Measurements from ENCODE around the gene PRLH.
"Not testable (repeated sequence)": the region's sequence is repeated elsewhere in the genome, so short reads cannot be mapped to it uniquely, and the experiment has no call there.

PRLH gene

DNA sequence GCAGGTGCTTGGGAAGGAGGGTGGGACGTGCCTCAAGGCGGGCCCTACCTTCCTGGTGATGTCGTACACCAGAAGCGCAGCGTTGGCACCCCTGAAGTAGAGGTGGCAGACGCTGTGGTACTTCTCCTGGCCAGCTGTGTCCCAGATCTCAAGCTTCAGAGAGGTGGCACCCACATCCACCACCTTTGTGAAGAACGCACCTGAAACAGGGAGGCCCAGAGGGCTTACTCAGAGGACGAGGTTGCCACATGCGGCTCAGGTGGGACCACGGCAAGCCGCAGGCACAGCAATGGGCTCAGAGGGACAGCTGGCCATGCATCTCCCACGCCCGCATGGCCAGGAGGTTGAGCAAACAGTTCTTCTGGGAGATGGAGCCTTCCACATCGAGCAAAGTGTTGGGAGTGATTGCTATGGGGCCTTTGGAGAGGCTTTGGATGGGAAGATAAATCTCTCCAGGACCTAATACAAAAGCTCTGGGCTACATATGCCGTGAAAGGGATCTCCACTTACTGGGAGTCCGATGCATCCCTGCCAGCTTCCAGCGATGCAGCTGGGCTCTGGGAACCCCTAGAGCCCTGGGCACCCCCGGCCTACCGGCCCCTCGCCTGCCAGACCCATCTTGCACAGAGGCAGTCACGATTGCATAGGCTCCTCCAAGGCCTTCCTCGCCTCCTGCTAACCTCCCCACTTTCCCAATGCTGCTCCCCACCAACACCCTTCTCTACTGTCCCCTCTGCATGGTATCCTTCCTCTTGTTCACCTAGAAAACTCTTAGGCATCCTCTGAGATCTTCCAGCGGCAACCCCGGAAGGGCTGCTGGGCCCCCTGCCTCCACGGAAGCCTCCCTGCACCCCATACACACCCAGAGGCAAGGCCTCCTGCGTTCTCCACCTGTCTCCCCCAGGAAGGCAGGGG, 11.8 kb downstream of the PRLH start:
- no peak overlapping the region for H3K27ac ChIP-seq
- no peak for DNase-seq (ENCODE audit: low read depth, low spot score)

DNA sequence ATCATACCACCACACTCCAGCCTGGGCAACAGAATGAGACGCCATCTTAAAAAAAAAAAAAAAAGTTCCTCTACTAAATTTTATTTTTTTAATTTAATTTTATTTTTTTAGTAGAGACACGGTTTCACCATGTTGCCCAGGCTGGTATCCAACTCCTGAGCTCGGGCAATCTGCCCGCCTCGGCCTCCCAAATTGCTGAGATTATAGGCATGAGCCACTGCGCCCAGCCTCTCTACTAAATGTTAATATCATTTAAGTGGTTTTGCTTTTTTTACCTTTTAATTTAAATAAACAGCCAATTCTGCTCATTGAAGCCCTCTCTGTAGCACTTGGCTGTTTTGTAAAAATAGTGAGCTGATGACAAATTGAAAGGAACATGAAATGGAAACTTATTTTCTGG, 15.0 kb downstream of the PRLH start:
- no peak for DNase-seq (ENCODE audit: low read depth, low spot score)
- H3K27ac ChIP-seq = no peak overlapping the region

DNA sequence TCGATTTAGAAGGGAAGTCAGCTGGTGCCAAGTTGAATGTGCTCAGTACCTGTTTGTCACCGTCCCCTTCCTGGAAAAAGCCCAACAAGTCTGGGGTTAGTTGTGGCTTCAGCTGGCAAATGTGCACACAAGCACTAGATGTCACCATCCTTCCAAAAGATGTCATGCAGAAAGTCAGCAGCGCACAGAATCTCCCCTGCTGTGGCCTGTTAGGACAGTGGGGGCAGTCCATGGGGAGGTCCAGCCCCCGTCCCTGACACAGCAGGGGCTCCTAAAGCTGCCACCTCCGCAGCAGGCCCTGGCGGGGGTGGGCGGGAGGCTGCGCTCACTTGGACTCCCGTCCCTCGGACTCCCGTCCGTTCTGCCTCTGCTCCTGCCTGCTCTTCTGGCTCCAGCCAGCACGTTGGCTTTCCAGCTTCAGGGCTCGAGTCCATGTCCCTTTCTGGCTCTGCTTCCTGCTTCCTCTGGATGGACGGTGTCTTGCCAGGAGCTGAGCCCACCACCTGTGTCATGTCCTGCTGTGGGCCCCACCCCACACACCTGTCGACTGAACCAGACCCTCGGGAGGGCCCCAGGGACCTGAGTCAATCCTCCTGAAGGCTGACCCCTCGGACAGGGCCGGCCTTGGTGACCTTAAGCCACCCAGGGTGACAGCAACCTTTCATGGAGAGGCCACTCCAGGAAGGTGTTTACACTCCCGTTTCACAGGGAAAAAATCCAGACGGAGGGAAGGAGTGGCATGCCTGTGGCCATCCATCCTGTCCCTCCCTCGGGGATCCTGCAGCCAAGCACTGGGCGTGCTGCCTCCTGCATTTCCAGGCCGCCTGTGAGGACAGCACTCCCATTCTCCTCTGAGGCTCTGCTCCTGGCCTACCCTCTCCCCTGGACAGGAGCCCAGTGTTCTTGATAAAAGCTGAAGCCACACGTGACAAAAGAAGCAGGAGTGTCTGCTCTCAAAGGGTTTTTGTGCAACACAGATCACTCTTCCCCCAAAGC, 15.7 kb downstream of the PRLH start:
- no peak overlapping the region for H3K27ac ChIP-seq
- DNase-seq (ENCODE audit: low read depth, low spot score) = no peak

DNA sequence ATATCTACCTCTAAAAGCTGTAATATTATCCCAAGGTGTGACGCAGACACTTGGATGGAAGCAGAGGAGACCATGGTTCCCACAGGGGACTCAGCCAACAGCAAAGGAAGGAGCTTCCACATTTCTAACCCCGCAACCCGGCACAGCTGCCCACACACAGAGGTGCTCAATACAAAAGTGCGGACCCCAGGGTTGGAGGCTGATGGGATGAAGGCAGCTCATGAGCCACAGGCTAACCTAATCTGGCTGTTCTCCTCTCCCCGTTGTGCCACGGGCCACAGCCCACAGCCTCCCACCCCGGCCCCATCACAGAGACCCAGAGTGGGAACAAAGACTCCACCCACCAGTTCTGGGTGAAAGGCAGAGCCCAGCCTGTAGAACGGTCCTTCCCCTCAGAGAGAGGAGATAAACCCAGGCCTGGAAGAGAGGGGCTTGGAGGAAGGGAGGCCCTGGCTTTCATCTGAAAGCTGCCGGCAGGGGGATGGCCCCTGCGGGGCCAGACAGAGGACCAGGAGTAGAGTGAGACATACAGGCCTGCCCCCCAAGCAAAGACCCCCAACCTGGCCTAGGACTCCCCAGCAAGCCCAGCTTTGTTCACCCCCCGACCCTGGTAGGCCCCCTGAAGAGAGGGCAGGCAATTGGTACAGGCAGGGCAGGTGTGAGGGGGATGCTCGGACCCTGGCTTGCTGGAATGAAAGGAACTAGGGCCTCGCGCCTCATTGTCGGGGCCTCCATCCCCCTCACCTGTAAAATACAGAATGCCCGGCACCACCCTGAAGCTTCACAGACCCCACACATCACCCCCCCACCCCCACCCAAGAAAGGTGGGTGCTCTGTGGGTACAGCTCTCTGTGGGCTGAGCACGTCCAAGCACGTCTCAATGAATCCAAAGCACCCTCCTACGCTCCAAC, 17.3 kb downstream of the PRLH start:
- no peak for DNase-seq (ENCODE audit: low read depth, low spot score)
- no peak overlapping the region for H3K27ac ChIP-seq

DNA sequence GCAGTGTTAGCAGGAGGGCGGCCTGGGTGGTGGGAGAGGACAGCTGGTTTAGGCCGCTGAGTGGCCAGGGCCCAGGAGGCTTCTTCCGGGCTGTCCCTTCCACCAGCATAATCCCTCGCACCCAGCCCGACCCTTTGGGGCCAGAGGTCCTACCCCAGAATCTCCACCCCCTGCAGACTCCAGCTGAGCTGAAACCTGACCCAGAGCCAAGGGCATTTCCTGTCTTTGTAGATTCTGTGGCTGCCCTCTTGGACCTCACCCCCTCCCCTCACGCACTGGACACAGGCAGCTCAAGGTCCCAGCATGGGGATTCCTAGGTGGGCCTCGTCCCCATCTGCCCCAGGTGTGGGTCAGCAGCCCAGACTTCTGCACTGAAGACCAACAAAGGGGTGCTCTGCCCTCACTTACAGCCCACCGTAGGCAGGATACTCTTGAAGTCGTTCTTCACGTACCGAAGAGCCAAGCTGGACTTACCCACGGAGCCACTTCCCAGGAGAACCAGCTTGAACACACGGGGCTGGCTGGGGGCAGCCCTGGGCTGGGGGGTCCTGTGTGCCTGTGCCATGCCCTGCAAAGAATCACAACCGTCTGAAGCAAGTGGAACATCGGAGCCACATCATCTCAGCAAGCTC, 19.3 kb downstream of the PRLH start:
- DNase-seq (ENCODE audit: low read depth, low spot score) = no peak
- no peak overlapping the region for H3K27ac ChIP-seq

DNA sequence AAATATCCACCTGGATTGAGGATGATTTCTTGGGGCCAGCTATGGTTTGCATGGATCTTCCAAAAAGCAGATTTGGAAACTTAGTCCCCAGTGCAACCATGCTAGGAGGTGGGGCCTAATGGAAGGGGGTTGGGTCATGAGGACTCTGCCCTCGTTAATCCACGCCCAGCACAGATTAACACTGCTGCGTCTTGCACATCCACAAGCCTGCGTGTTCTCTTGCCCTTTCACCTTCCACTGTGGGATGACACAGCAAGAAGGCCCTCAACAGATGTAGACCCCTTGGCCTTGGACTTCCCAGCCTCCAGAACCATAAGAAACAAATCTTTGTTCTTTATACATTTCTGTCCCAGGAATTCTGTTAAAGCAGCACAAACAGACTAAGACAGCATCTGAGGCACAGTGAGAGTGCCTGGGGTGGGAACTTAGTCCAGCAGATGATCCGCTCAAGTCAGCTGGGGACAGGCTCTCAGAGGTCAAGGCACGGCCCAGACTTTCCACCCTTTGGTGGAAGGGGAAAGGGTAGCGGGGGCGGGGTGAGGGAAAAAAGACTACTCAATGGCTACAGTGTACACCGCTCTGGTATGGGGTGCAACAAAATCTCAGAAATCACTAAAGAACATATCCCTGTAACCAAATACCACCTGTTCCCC, 21.8 kb downstream of the PRLH start:
- no peak overlapping the region for H3K27ac ChIP-seq
- DNase-seq (ENCODE audit: low read depth, low spot score) = no peak

DNA sequence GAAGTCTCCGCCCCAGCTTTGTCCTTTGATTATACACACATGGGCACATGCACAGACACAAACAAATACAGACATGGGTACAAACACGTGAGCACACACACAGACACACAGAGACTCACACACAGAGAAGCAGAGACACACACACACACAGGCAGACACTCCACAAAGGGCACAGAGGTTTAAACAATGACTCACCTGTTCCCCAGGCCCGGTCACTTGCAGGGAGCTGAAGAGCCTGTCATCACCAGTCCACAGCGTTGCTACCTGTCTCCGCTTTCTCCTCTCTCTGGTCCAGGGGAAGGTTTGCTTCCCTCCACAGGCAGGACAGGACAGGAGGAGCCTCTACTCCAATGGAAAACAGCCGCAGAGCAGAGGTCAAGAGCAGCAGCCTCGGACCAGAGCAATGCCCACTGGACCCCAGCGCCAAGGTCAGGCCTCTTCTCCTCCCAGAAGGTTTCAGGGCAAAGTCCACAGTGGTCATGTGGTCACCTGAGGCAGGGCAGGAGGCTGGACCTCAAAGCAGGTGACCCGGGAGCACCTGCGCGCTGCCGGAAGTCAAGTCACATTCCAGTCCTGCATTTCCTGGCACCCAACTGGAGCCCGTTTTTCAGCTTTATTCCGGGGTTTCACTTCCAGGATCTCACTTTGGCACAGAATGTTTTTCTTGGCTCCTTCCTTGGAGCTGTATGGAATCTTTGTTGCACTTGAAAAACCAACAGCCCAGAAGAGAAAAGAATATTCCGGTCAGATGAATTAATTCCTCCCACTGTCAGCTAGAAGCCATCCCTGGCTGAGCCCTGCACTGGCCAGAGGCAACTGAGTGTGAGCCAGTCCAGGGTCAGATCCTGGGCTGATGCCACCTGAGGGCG, 24.1 kb downstream of the PRLH start, which contains the start of gene RAB17:
Gene RAB17, minus strand, starts transcription at position 463 of the 869 bp plus-strand sequence. CDS start 4,580 bp downstream, outside the sequence.
- peak; percentile 44 for DNase-seq (ENCODE audit: low read depth, low spot score)
- H3K27ac ChIP-seq = peak within 1 kb of the TSS; percentile 69

DNA sequence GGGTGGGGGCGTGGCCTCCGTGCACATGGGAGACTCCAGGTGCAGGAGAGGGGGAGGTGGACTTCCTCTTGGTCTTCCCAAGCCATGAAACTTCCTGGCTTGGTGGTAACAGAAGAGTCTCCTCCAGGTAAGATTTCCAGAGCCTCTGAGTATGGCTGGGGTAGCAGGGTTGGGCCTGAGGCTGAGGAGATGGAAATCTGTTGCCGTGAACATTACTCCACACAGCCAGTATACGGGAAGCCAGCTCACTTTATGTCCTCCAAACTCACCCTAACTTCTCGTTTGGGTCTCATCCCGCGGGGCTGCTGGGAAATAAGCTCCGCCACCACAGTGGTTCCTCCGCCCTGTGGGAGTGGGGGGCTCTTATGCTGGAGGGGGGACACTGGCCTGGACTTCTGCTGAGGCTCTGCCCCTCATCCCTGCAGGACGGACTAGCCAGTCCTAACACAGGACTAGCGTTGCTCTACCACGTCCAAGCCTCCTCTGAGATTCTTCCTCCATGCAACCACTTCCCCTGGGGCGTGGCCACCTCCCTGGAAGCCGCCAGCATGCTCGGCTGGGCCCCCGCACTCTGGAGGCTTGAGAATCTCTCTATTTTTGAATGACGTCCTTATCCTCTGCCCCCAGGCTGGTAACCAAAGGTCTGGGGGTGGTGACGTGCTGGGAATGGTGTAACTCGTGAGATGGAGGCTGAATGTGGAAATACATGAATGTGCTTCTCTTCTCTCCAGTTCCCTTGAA, 24.9 kb downstream of the PRLH start:
- no peak for DNase-seq (ENCODE audit: low read depth, low spot score)
- peak overlapping the region; percentile 69 for H3K27ac ChIP-seq

DNA sequence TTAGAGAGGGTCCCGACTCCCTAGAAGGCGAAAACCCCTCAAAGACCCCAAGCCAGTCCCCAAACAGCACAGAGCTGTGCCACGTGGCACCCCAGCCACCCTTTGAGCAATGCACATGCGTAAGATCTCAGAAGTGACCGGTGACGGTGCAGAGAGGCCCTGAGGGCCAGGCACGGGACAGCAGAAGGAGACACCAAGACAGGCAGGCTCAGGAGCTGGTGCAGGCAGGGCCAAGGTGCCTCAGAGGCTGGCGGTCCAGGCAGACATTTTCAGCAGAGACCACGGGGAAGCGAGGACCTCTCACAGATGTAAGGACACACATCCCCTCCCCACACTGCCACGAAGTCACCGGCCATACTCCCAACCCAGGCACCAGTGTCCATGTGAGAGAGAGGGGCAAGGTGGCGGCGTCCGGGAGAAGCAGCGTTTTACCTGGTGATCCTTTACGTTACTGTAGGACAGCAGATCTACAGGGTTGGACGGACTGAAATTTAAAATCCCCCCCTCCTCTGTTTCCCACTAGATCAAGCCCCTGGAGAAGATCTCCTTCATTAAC, 26.1 kb downstream of the PRLH start:
- DNase-seq (ENCODE audit: low read depth, low spot score) = no peak
- no peak overlapping the region for H3K27ac ChIP-seq

DNA sequence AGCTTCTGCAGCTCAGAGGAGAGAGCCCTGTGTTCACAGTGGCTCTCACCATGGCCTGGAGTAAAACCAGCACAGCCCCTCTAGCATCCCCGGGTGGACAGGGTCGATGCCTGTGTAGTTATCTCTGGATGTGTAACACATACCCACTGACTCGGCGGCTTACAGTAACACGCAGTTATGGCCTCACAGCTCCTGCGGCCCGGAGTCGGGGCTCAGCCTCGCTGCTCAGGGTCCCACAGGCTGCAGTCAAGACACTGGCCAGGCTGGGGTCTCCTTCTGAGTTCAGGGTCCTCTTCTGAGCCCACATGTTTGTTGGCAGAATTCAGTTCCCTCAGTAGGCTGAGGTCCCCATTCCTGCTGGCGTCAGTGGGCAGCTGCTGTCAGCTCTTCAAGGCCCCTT, 26.7 kb downstream of the PRLH start:
- no peak for DNase-seq (ENCODE audit: low read depth, low spot score)
- H3K27ac ChIP-seq = no peak overlapping the region

DNA sequence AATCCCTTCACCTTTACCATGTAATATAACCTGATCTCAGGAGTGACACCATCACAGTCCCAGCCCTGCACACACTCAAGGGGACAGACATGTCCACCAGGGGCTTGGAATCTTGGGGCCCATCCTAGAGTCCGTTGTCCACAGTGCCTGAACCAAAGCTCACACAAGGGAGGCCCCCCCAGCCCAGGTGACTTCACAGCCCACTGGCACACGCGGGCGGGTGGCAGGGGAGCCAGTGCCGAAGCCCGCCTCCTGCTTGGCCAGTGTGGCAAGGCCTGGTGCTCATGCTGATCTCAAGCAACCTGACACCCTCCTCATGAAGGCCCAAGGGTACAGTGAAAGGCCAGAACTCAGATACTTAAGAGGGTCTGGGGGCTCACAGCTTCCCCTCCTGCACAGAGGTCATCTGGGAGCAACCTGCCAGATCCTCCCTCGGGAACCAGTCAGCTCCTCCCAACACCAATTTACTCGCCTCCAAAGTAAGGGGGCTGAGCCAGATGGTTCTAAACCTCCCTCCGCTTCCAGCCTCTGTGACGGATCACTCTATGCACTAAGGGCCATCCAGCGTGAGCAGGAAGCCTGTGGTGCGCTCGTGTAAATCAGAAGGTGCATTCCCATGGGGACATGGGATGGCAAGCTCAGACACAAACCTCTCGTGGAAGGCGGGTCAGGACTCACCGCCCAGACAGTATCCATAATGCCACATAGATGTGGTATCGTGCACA, 27.4 kb downstream of the PRLH start:
- no peak for DNase-seq (ENCODE audit: low read depth, low spot score)
- H3K27ac ChIP-seq = no peak overlapping the region

DNA sequence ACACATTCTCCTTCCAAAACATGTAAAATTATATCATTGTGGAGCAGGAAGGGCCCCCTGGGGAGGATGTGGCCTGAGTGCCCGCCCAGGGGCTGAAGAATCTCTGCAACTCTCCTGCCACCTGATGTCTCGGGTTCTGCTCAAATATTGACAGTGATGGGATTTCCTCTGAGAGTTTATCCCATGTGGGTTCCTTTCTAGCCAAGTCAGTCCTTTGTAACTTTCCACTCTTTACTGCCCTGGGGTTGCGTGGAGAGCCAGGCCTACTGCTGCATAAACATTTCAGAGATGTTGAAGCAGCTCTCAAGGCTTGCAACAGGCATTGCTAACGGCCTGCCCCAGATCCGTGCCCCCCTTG, 28.1 kb downstream of the PRLH start:
- H3K27ac ChIP-seq = no peak overlapping the region
- DNase-seq (ENCODE audit: low read depth, low spot score) = no peak

DNA sequence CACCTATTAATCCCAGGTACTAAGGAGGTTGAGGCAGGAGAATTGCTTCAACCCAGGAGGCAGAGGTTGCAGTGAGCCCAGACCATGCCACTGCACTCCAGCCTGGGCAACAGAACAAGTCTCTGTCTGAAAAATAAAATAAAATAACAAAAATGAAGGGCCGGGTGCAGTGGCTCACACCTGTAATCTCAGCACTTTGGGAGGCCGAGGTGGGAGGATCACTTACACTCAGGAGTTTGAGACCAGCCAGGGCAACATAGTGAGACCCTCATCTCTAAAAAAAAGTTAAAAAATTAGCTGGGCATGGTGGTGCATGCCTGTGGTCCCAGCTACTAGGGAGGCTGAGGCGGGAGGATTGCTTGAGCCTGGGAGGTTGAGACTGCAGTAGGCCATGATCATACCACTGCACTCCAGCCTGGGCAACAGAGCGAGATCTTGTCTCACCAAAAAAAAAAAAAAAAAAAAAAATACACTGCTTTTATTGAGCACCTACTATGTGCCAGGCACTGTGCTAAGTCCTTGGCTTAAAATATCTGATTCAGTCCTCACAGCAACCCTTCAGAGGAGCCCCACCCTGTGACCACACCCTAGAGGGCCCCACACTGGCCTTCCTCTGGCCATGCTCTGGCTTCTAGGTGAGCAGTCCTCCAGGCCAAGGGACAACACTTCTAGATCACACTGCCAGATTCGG, 29.6 kb downstream of the PRLH start:
- H3K27ac ChIP-seq; DNase-seq (ENCODE audit: low read depth, low spot score): not testable (repeated sequence)

DNA sequence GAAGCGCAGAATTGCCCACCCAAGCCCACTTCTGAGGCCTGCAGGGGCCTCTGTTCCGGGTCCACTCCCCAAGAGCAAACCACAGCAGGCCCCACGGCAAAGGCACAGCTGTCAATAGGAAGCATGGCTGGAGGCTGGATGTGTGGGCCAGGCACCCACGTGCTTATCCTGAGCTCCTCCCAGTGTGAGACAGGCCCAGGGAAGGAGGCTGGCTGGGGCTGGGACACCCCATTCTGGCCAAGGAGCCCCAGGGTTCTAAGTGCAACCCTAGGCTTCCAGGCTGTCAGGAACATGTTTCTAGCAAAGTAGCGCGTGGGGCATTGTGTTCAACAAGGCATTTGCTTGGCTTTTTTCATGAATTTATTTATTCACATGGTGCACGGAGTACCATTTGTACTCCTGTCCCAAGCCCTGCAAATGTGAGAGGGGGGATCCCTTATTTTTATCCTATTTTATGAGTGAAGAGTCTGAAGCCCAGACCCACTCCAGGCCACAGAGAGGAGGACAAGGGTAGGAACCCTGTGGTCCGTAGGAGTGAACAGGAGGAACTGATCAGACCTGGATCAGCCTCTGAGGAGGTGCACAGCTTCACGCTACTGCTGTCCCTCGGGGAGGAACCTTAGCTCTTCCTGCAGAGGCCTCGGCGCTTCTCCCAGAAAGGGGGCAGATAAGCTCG, 30.3 kb downstream of the PRLH start:
- no peak for DNase-seq (ENCODE audit: low read depth, low spot score)
- H3K27ac ChIP-seq = no peak overlapping the region
